ENCODE data around the gene ZNF597.
"Not testable (repeated sequence)": the region's sequence is repeated elsewhere in the genome, so short reads cannot be mapped to it uniquely, and the experiment has no call there.

Gene ZNF597

GRCh38 chr16:3476409-3476808 lies 33.1 kb upstream of the ZNF597 start:
- DNase-seq (ENCODE audit: low read depth in 2 of 2, low spot score in 1 of 2) = no peak

- no peak for DNase-seq (ENCODE audit: low read depth in 2 of 2, low spot score in 1 of 2)
These were observed 32.5 kb upstream of the ZNF597 start for GRCh38 chr16:3475604-3476375.

- DNase-seq (ENCODE audit: low read depth in 2 of 2, low spot score in 1 of 2) = not testable (repeated sequence)
These were observed 31.6 kb upstream of the ZNF597 start for GRCh38 chr16:3474870-3475269.

GRCh38 chr16:3474136-3474779 lies 31.0 kb upstream of the ZNF597 start:
- no peak for DNase-seq (ENCODE audit: low read depth in 2 of 2, low spot score in 1 of 2)

- not testable (repeated sequence) for DNase-seq (ENCODE audit: low read depth in 2 of 2, low spot score in 1 of 2)
These were observed 30.3 kb upstream of the ZNF597 start for GRCh38 chr16:3473596-3473943.

GRCh38 chr16:3472878-3473595 lies 29.7 kb upstream of the ZNF597 start:
- DNase-seq (ENCODE audit: low read depth in 2 of 2, low spot score in 1 of 2) = no peak

- no peak for DNase-seq (ENCODE audit: low read depth in 2 of 2, low spot score in 1 of 2)
These were observed 28.3 kb upstream of the ZNF597 start for GRCh38 chr16:3471518-3472176.

- no peak for DNase-seq (ENCODE audit: low read depth in 2 of 2, low spot score in 1 of 2)
These were observed 27.4 kb upstream of the ZNF597 start for GRCh38 chr16:3470723-3471122.

GRCh38 chr16:3469736-3470135 lies 26.4 kb upstream of the ZNF597 start:
- DNase-seq (ENCODE audit: low read depth in 2 of 2, low spot score in 1 of 2) = no peak

GRCh38 chr16:3468501-3468900 lies 25.2 kb upstream of the ZNF597 start:
- DNase-seq (ENCODE audit: low read depth in 2 of 2, low spot score in 1 of 2) = no peak

GRCh38 chr16:3467921-3468320 lies 24.6 kb upstream of the ZNF597 start:
- DNase-seq (ENCODE audit: low read depth in 2 of 2, low spot score in 1 of 2) = no peak

- no peak for DNase-seq (ENCODE audit: low read depth in 2 of 2, low spot score in 1 of 2)
These were observed 23.9 kb upstream of the ZNF597 start for GRCh38 chr16:3467182-3467581.

GRCh38 chr16:3465911-3466584 lies 22.7 kb upstream of the ZNF597 start:
- DNase-seq (ENCODE audit: low read depth in 2 of 2, low spot score in 1 of 2) = no peak

- no peak for DNase-seq (ENCODE audit: low read depth in 2 of 2, low spot score in 1 of 2)
These were observed 22.0 kb upstream of the ZNF597 start for GRCh38 chr16:3465301-3465700.

GRCh38 chr16:3461151-3461550 lies 17.8 kb upstream of the ZNF597 start:
- peak in 1 of 2 donors; percentile 34 for DNase-seq (ENCODE audit: low read depth in 2 of 2, low spot score in 1 of 2)

GRCh38 chr16:3460585-3460984 lies 17.3 kb upstream of the ZNF597 start:
- no peak for DNase-seq (ENCODE audit: low read depth in 2 of 2, low spot score in 1 of 2)

GRCh38 chr16:3460121-3460520 lies 16.8 kb upstream of the ZNF597 start:
- DNase-seq (ENCODE audit: low read depth in 2 of 2, low spot score in 1 of 2) = no peak

GRCh38 chr16:3459401-3460090 lies 16.2 kb upstream of the ZNF597 start:
- no peak for DNase-seq (ENCODE audit: low read depth in 2 of 2, low spot score in 1 of 2)

GRCh38 chr16:3458852-3459361 lies 15.6 kb upstream of the ZNF597 start:
- no peak for DNase-seq (ENCODE audit: low read depth in 2 of 2, low spot score in 1 of 2)

GRCh38 chr16:3458278-3458851 lies 15.1 kb upstream of the ZNF597 start:
- DNase-seq (ENCODE audit: low read depth in 2 of 2, low spot score in 1 of 2) = no peak
